ENCODE data around the gene KIF3A.

The KIF3A gene

DNA sequence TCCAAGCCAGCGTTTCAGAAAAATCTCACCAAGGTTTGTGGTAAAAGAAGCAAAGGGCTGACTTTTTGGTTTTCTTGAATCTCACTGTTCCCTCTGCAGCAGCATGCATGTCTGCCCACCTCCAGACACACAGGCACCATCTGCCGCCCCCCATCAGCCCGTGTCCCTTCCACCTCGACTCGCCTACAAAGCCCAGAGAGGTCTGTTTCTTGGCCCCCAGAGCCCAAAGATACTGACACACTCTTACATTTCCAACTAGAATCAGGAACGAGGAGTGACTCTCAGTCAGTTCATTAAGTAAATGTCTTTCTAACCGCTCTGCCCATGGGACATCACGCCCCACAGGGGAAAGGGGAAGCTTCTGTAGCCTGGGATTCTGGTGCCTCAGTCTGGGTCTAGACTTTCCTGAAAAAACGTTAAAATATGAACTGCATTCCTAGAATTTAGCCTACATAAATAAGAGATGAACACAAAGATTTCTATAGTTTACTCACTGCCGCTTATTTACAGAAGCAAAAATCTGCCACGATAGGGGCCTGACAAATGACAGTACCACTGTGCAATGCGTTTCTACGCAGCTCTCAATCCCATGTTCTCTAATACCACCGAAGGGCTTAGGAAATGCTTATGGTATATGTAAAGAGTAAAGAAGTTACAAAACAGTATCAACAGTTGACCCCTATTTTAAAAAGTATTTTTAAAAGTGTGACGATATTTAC lies 59.5 kb downstream of the KIF3A start:
- DNase-seq (ENCODE audit: low spot score) = no peak

DNA sequence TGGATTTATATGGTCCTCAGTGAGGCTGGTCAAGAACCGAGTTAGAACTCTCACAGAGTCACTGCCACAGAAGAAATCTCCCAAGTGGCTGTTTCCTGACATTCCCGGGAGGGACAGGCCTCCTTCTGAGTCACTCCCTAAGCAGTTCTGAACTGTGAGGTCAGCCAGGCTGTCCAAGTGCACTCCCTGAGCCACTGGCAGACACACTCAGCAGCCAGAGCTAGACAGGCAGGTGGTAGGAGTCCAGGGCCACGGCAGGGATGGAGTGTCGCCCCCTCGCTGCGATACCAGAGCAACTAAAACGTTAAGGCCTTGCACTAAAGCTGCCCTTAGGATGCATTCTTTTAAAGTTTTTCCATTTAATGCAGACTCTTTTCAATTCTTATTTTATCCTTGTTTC lies 60.2 kb downstream of the KIF3A start:
- DNase-seq (ENCODE audit: low spot score) = peak; percentile 93

- no peak for DNase-seq (ENCODE audit: low spot score)
Measured at GRCh38 chr5:132675936-132676689, 61.2 kb downstream of the KIF3A start.

DNA sequence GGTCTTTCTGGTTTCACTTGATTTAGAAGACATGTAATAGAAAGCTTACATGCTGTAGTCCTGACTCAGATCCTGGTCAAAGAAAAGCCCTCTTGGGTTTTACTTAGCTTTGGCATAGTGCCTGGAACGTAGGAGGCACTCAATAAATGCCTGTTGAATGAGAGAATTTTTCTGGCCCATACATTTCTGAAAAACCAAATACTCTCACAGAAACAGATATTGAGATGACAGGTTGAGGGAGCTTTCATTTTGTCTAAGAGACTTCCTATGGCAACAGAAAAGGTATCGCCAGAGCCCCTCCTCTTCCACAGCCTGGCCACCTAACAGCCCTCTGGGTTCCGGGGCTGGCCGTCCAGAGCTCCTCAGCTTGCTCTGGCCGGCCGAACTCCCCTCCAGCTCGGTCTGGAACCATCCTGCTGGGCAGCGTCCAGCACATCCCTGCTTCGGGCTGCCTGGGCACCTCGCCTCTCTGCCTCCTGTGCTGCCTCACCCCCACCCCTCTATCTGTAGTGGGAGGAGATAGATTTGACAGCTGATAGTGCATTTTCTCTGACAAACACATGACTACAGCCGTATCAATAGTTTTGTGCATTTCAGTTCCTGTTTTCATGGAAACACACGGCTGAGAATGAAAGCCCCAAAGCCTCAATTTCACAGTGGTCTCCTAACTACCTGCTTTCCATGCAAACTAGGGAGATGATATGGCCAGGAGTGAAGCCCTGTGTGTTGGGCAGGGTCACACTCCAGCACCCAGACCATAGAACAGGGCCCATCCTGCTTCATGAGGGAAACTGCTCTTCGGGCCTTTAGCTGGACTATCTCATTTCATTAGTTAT lies 62.5 kb downstream of the KIF3A start:
- DNase-seq (ENCODE audit: low spot score) = peak; percentile 90

GRCh38 chr5:132673939-132674630 lies 63.3 kb downstream of the KIF3A start, which contains the start of gene IL4:
TSS of gene IL4 (plus strand) at chr5:132673989. CDS start at chr5:132674051, 62 bp downstream.
- no peak for DNase-seq (ENCODE audit: low spot score)

DNA sequence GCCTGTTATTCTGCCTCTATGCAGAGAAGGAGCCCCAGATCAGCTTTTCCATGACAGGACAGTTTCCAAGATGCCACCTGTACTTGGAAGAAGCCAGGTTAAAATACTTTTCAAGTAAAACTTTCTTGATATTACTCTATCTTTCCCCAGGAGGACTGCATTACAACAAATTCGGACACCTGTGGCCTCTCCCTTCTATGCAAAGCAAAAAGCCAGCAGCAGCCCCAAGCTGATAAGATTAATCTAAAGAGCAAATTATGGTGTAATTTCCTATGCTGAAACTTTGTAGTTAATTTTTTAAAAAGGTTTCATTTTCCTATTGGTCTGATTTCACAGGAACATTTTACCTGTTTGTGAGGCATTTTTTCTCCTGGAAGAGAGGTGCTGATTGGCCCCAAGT lies 63.9 kb downstream of the KIF3A start:
- DNase-seq (ENCODE audit: low spot score) = no peak

DNA sequence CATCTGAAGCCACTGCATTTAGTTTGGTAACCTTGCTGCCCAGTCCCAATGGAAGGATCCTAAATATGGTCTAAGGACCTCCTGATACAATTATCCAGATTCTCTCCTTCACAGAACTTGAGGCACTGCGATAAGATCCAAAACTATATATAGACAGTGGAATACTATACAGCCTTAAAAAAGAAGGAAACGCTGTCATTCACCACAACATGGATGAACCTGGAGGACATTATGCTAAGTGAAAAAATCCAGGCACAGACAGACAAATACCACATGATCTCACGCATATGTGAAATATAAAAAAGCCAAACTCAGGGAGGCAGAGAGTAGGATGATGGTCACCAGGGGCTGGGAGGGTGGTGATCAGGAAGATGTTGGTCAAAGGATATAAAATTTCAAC lies 66.3 kb downstream of the KIF3A start:
- DNase-seq (ENCODE audit: low spot score) = no peak

GRCh38 chr5:132669966-132670882 lies 67.1 kb downstream of the KIF3A start:
- no peak for DNase-seq (ENCODE audit: low spot score)

DNA sequence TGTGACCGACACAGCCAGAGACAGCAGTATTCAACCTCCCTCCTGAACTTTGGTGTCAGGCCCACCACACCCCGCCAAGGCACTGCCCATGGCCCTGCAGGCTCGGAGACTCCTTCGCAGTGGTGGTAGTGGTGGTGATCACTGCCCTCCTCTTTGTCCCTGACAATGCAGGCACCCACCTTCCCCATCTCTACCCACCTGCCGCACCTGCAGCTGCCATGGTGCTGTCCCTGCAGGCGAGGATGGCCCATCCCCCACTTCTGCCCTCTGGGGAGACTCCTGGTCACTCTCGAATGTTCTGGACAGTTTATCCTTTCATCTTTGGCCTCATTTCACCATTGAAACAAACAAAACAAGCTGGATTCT lies 67.9 kb downstream of the KIF3A start:
- no peak for DNase-seq (ENCODE audit: low spot score)

DNA sequence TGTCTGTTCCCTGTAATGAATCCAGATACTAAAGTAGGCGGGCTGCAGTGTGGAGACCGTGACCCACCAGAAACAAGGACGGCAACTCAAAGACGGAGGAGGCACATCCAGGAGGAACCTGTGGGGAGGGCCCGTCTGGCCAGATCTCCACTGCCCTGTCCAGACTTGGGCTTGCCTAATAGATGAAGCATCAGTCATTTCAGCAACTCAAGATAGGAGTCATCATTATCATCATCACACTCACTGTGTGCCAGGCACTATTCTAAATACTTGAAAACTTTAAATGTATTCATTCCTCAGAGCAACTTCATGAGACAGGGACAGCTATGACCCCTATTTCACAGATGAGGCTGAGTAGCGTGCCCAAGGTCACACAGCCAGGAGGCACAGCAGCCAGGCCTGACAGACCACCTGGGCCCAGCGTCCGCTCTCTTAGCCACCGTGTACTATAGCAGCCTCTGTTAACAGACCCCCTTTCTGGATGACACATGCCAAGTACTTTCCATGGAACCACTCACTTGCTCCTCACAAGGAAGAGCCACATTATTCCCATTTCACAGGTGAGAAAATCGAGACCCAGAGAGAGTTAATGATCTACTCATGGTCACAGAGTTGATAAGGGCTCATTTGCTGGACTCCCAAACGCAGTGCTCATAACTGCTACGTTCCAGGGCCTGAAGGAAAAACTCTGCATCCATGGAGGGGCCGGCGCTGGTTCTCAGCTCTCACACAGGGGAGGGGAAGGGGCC lies 68.5 kb downstream of the KIF3A start:
- DNase-seq (ENCODE audit: low spot score) = no peak

DNA sequence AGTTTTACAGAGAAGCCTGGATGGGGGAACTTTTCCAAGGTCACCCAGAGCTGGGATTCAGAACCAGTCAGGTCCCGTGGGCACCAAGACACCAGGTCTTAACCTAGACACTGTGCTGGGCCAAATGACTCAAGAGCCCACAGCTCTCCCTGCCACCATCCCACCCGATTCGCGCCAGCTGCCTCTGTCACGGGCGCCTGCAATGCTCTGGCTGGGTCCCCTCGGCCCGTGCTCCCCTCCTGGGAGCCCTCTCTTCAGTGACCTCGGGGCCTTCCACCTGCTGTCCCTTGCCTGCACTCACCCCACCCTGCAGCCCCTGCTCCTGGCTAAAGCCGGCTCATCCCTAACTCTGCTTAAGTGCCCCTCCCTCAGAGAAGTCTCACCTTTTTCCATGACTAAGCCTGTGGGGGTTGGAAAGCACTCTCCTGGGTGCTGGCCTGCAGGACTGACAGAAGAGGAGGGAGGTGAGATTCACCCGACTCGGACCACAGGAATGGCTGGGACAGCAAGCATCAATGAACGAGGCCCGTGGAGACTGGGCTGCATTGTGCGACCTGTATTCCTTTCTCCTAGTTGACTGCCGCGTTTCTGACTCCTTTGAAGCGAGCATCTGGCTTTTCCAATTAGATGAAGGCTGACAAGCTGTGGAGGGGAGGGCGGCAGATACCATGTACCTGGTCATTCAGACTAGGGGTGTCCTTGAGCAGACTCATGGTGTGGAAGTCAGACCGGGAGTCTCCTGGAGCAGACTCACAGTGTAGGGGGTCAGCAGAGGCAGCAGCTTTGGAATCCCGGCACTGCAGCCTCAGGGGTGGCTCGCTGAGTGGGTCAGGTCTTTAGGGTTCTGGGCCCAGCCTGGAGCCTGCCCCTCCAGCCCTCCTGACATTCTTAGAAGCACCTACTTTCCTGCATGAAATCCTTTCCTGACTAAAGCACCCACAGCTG lies 69.3 kb downstream of the KIF3A start:
- DNase-seq (ENCODE audit: low spot score) = peak; percentile 51

GRCh38 chr5:132667309-132667708 lies 70.0 kb downstream of the KIF3A start:
- DNase-seq (ENCODE audit: low spot score) = no peak

DNA sequence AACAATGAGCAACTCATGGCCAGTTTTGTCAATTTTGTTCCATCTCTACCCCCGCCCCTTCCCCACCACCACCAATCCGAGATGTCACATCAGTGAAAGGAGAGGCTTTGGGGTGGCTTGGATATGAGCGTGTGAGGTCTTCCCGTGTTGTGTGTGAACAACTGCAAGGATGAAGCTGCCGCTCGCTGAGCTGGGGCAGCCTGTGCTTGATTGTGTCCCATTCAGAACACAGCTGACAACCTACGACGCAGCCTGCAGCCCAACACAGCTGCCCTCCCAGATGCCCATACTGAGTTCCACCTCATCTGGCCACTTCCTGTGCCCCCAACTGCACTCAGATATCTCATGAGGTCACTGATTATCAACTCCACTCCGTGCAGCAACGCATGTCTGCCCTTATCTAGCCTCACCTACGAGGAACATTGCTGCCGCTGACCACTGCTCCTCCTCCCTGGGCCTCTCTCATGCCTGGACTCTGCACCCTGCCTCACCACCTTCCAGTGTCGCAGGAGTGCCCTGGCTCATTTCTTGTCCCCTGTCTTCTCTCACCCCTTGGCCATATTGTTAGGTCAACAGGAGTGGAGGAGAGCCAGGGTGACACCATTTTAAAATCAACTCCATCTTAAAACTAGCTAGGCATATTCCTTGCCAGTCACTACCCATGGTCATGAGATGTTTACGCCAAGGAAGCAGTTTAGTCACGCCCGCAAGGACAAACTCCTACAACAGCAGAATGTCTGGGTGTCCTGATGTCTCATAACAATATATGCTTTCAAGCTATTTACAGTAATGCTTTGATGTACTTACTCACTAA lies 70.8 kb downstream of the KIF3A start:
- DNase-seq (ENCODE audit: low spot score) = no peak

GRCh38 chr5:132665574-132666080 lies 71.7 kb downstream of the KIF3A start:
- DNase-seq (ENCODE audit: low spot score) = no peak

DNA sequence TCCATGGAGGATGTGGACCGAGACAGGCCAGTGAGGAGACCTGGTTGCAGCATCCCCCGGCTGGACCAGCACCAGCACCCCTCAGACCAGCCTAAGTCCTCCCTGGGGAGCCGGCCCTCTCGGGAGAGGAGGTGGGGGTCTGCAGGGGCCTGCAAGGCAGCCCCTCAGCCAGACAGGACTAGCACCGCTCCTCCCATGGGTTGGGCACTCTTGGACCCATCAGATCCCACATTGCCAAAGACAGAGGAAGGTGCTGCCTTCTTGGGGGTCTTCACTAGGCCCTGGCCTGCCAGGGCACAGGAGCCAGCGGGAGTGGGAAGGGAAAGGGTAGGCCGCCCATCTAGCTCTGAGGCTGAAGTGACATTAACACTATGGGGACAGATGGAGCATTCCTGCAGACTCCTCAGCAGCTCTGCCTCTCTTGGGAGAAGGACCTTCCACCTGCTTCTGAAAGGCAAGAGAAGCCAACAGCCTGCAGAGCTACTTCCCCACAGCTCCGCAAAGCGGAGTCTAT lies 72.6 kb downstream of the KIF3A start:
- DNase-seq (ENCODE audit: low spot score) = no peak

GRCh38 chr5:132663771-132664695 lies 73.3 kb downstream of the KIF3A start:
- no peak for DNase-seq (ENCODE audit: low spot score)
